AG09309 (cell line): ENCODE data around the gene NXPE1.

ENCODE experiments used
- DNase-seq: peaks from one replicate; pipeline ENCODE4 v3.0.0-alpha.2; 2010; ENCODE audit warnings: low read depth
- H3K4me3 ChIP-seq: 2 replicates; pipeline ENCODE4 v1.5.1; 2011; ENCODE audit warnings: mild to moderate bottlenecking, low read depth, low read length, moderate library complexity; ENCODE audit not compliant: control insufficient read depth
- TF ChIP-seq, protein P1 (sequence below): IDR thresholded peaks from 2 replicates; pipeline ENCODE4 v1.5.1; 2011; ENCODE audit warnings: mild to moderate bottlenecking, low read depth, low read length, inconsistent platforms; ENCODE audit not compliant: insufficient read depth, control insufficient read depth; ENCODE audit errors: missing control alignments

NXPE1 gene

DNA sequence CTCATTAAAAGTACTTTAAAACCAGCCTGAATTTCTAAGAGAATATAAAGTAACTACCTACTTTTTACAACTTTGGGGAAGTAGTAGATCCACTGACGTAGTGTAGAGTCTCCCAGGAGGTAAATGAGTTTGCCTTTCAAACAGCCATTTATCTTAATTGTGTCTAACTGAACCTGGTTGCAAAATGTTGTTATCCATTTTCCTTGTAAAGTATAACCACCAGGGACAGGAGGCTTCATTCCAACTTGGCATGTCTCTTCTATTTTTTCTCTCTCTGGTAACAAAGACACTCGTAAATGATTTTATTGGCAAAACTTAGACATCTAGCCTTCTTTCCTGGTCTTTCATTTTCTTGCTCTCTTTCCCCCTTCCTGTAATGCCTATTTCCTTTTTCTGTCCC, 36.9 kb downstream of the NXPE1 start:
- no peak overlapping the region for H3K4me3 ChIP-seq
- DNase-seq: no peak
- TF ChIP-seq, protein P1, sequence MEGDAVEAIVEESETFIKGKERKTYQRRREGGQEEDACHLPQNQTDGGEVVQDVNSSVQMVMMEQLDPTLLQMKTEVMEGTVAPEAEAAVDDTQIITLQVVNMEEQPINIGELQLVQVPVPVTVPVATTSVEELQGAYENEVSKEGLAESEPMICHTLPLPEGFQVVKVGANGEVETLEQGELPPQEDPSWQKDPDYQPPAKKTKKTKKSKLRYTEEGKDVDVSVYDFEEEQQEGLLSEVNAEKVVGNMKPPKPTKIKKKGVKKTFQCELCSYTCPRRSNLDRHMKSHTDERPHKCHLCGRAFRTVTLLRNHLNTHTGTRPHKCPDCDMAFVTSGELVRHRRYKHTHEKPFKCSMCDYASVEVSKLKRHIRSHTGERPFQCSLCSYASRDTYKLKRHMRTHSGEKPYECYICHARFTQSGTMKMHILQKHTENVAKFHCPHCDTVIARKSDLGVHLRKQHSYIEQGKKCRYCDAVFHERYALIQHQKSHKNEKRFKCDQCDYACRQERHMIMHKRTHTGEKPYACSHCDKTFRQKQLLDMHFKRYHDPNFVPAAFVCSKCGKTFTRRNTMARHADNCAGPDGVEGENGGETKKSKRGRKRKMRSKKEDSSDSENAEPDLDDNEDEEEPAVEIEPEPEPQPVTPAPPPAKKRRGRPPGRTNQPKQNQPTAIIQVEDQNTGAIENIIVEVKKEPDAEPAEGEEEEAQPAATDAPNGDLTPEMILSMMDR: no peak

DNA sequence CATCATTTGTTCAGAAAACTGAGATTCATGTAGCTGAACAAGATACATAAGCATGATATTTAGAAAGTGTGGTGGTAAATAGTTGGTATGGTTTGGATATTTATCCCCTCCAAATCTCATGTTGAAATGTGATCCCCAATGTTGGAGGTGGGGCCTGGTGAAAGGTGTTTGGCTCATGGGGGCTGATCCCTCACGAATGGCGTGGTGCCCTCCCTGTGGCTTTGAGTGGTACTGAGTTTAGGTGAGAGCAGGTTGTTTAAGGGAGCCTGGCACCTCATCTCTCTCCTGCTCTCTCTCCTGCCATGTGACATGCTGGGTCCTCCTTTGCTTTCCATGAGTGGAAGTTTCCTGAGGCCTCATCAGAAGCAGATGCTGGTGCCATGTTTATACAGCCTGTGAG, 48.1 kb downstream of the NXPE1 start:
- DNase-seq: no peak
- no peak overlapping the region for H3K4me3 ChIP-seq

DNA sequence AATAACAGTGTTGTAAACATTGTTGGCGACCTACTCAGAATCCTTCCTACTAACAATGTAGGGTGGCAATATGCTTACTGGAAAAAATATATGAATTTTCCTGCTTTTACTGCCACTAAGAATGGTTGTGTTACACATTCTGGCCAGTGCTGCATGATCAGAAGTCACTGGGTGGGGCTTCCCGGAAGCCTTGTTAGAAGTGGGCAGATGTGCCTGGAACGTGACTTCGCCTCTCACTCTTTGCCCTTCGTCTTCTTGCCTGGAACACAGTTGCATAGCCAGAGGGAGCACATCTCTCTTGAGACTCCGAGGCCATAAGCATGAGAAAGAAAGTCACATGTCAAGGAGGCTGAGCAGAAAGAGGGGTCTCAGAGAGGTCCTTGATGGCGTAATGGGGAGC, 48.6 kb downstream of the NXPE1 start:
- TF ChIP-seq, protein P1: no peak
- H3K4me3 ChIP-seq: no peak overlapping the region
- no peak for DNase-seq

More for the DNA sequence above, 48.1 kb downstream of the NXPE1 start:
- TF ChIP-seq, protein P1: no peak

- TF ChIP-seq, protein P1: no peak
- DNase-seq: no peak
- H3K4me3 ChIP-seq: no peak overlapping the region
Measured at GRCh38 chr11:114501901-114502300, 57.8 kb downstream of the NXPE1 start.

DNA sequence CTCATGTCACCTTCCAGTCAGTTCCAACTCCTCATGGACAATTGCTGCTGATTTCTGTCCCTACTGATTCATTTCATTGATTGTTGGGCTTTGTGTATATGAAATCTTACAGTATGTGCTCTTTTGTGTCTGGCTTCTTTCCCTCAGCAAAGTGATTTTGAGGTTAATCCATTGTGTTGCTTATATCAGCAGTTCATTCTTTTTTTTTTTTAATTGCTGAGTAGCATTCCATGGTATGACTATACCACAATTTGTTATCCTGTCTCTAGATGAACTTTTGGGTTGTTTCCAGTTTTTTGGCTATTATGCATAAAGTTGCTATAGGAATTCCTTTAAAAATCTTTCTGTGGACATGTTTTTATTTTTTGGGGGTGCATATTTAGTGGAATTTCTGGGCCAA, 59.9 kb downstream of the NXPE1 start:
- DNase-seq: no peak
- no peak overlapping the region for H3K4me3 ChIP-seq
- TF ChIP-seq, protein P1: no peak

DNA sequence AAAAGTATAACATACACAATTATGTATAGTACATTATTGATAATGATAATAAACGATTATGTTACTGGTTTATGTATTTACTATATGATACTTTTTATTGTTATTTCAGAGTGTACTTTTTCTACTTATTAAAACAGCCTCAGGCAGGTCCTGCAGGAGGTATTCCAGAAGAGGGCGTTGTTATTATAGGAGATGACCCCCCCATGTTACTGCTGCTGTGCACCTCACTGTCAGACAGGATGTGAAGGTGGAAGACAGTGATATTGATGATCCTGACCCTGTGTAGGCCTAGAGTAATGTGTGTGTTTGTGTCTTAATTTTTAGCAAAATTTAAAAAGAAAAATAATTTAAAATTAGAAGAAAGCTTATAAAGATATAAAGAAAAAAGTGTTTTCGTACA, 62.8 kb downstream of the NXPE1 start:
- DNase-seq: no peak
- TF ChIP-seq, protein P1: no peak

DNA sequence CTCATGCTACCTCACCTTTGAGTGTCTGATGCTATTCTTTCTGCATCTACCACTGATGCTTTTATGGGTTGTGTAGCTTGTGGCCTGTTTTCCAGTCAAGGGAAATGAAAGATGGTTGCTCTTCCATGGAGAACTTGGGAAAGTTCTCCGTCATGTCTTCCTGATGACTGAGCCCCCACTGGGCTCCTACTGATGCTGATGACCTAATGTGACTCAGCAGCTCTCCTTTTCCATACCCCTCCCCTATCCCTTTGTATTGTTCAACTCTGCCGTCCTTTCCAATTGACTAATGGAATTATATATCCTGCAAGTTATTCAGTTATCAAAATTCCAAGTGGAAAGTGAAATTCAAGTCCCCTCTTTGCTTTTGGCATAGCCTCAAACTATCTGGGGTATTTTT, 75.8 kb downstream of the NXPE1 start:
- no peak for DNase-seq

More for the DNA sequence above, 62.8 kb downstream of the NXPE1 start:
- H3K4me3 ChIP-seq: no peak overlapping the region

More for the DNA sequence above, 75.8 kb downstream of the NXPE1 start:
- TF ChIP-seq, protein P1: no peak
- no peak overlapping the region for H3K4me3 ChIP-seq
